ENCODE results near the gene MAPT.

The MAPT gene

DNA sequence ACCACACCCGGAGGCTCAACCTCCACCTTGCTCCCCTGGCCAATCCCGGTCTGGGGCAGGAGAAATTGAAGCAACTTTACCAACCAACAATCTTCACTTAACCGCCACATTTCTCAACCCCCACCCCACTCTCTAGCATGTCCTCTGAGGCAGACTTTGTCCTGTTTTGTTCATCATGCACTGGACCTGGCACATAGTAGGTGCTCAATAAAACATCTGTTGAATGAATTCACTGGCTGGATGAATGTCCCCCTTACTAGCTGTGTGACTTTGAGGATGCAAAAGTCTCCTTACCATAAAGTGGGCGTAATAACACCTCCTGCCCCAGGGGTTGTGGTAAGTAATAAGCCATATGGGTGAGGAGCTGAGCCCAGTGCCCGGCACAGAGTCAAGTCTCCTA lies 43.9 kb upstream of the MAPT start:
- Histone ChIP-seq H4K20me1 (ENCODE audit: control insufficient read depth, insufficient read depth, low read depth, low read length) (no peaks in the 10 kb centered on the region), H3K27ac (ENCODE audit: low read depth, low read length) (no peak overlapping the region), H3K9me3 (ENCODE audit: control insufficient read depth, insufficient read depth, low read length) (no peaks in the 10 kb centered on the region), H3K36me3 (ENCODE audit: control insufficient read depth, low read length) (no peaks in the 10 kb centered on the region), H3K4me3 (ENCODE audit: low read length) (no peak overlapping the region), H3F3A (ENCODE audit: control insufficient read depth, insufficient read depth) (no peaks in the 10 kb centered on the region), H3K4me2 (ENCODE audit: low read length) (no peak overlapping the region), H3K9me2 (replicated peaks; ENCODE audit: control insufficient read depth, low read length) (no peaks in the 10 kb centered on the region), H3K27me3 (ENCODE audit: control insufficient read depth, low read length) (peaks cover 8% of the 10 kb centered on the region), H3K79me2 (ENCODE audit: control insufficient read depth, low read length) (no peaks in the 10 kb centered on the region), H3K4me1 (ENCODE audit: control insufficient read depth, low read length) (peaks cover 4% of the 10 kb centered on the region; the same call in 1 of the 2 replicates)
- TF ChIP-seq, protein P1, sequence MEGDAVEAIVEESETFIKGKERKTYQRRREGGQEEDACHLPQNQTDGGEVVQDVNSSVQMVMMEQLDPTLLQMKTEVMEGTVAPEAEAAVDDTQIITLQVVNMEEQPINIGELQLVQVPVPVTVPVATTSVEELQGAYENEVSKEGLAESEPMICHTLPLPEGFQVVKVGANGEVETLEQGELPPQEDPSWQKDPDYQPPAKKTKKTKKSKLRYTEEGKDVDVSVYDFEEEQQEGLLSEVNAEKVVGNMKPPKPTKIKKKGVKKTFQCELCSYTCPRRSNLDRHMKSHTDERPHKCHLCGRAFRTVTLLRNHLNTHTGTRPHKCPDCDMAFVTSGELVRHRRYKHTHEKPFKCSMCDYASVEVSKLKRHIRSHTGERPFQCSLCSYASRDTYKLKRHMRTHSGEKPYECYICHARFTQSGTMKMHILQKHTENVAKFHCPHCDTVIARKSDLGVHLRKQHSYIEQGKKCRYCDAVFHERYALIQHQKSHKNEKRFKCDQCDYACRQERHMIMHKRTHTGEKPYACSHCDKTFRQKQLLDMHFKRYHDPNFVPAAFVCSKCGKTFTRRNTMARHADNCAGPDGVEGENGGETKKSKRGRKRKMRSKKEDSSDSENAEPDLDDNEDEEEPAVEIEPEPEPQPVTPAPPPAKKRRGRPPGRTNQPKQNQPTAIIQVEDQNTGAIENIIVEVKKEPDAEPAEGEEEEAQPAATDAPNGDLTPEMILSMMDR (IDR thresholded peaks at IDR 0.05; ENCODE audit: low read depth, low read length, poor library complexity, severe bottlenecking), result no peak
- no peak for TF ChIP-seq EZH2phosphoT487 (IDR thresholded peaks at IDR 0.05; ENCODE audit: borderline replicate concordance, low read length)

DNA sequence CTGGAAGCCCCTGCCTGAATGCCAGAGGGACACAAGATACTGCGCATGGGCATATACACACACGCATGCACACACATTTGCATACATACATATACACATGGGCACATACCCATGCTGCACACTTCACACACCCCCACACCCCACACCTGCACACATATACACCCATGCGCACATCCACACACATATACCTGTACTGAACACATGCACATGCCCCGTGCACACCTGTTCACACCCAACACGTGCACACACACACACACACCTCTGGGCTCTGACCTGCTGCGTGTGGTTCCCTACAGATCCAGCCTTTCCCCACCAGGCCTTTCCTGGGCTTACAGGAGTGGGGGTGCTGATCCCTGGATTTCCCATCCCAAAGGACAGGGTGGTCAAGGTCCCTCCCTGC lies 43.3 kb upstream of the MAPT start:
- H3K9me3 ChIP-seq (ENCODE audit: control insufficient read depth, insufficient read depth, low read length), result no peaks in the 10 kb centered on the region
- no peaks in the 10 kb centered on the region for H3K79me2 ChIP-seq (ENCODE audit: control insufficient read depth, low read length)
- no peaks in the 10 kb centered on the region for H3K36me3 ChIP-seq (ENCODE audit: control insufficient read depth, low read length)
- peaks cover 8% of the 10 kb centered on the region for H3K27me3 ChIP-seq (ENCODE audit: control insufficient read depth, low read length)
- H3K4me2 ChIP-seq (ENCODE audit: low read length), result no peak overlapping the region
- H3K27ac ChIP-seq (ENCODE audit: low read depth, low read length), result no peak overlapping the region
- no peaks in the 10 kb centered on the region for H3F3A ChIP-seq (ENCODE audit: control insufficient read depth, insufficient read depth)
- H3K9me2 ChIP-seq (replicated peaks; ENCODE audit: control insufficient read depth, low read length), result no peaks in the 10 kb centered on the region
- no peaks in the 10 kb centered on the region for H4K20me1 ChIP-seq (ENCODE audit: control insufficient read depth, insufficient read depth, low read depth, low read length)
- H3K4me1 ChIP-seq (ENCODE audit: control insufficient read depth, low read length), result peaks cover 4% of the 10 kb centered on the region; the same call in 1 of the 2 replicates
- H3K4me3 ChIP-seq (ENCODE audit: low read length), result no peak overlapping the region
- TF ChIP-seq EZH2phosphoT487 (IDR thresholded peaks at IDR 0.05; ENCODE audit: borderline replicate concordance, low read length), result no peak
- TF ChIP-seq, protein P1 (IDR thresholded peaks at IDR 0.05; ENCODE audit: low read depth, low read length, poor library complexity, severe bottlenecking), result no peak

DNA sequence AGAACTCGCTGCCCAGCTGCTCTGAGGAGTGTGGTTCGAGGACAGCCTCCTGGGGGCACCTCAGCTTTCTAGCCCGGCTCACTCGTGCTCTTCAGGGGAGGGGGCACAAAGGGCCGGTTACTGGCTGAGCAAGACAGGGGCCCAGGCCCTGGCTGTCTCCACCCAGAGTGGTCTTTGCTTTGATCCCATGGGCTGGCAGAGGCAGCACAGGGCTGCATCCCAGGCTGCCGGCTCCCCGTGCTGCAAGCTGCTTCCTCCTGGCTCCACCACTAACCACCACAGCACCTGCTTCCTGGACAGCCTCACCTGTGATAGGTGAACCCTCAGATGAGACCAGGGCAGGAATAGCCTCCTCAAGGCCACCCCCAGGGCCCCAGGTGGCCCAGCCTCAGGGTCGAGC lies 42.9 kb upstream of the MAPT start:
- H3K4me2 ChIP-seq (ENCODE audit: low read length), result no peak overlapping the region
- no peaks in the 10 kb centered on the region for H3K79me2 ChIP-seq (ENCODE audit: control insufficient read depth, low read length)
- H3K4me1 ChIP-seq (ENCODE audit: control insufficient read depth, low read length), result peaks cover 4% of the 10 kb centered on the region; the same call in 1 of the 2 replicates
- H3K4me3 ChIP-seq (ENCODE audit: low read length), result no peak overlapping the region
- H3K27ac ChIP-seq (ENCODE audit: low read depth, low read length), result no peak overlapping the region
- no peaks in the 10 kb centered on the region for H3K36me3 ChIP-seq (ENCODE audit: control insufficient read depth, low read length)
- no peaks in the 10 kb centered on the region for H3K9me2 ChIP-seq (replicated peaks; ENCODE audit: control insufficient read depth, low read length)
- H3K27me3 ChIP-seq (ENCODE audit: control insufficient read depth, low read length), result peaks cover 8% of the 10 kb centered on the region
- TF ChIP-seq EZH2phosphoT487 (IDR thresholded peaks at IDR 0.05; ENCODE audit: borderline replicate concordance, low read length), result no peak
- TF ChIP-seq, protein P1 (IDR thresholded peaks at IDR 0.05; ENCODE audit: low read depth, low read length, poor library complexity, severe bottlenecking), result no peak
- no peaks in the 10 kb centered on the region for H4K20me1 ChIP-seq (ENCODE audit: control insufficient read depth, insufficient read depth, low read depth, low read length)
- no peaks in the 10 kb centered on the region for H3K9me3 ChIP-seq (ENCODE audit: control insufficient read depth, insufficient read depth, low read length)
- H3F3A ChIP-seq (ENCODE audit: control insufficient read depth, insufficient read depth), result no peaks in the 10 kb centered on the region
